GM15510 (cell line): ENCODE data around the gene BORCS8.

ENCODE experiments used
- POLR2A ChIP-seq: IDR thresholded peaks from 3 replicates; pipeline ENCODE4 v1.6.1; 2011; ENCODE audit warnings: borderline replicate concordance; ENCODE audit not compliant: insufficient read length; ENCODE audit errors: extremely low read depth

The BORCS8 gene

GRCh38 chr19:19223636-19224035 lies 31.7 kb upstream of the BORCS8 start:
- no peak for TF ChIP-seq POLR2A

- no peak for TF ChIP-seq POLR2A
Observed at GRCh38 chr19:19223060-19223459, 31.1 kb upstream of the BORCS8 start.

GRCh38 chr19:19218911-19219310 lies 27.0 kb upstream of the BORCS8 start:
- no peak for TF ChIP-seq POLR2A

GRCh38 chr19:19217099-19217498 lies 25.1 kb upstream of the BORCS8 start:
- no peak for TF ChIP-seq POLR2A

GRCh38 chr19:19215792-19216191 lies 23.8 kb upstream of the BORCS8 start:
- TF ChIP-seq POLR2A: no peak

- no peak for TF ChIP-seq POLR2A
Observed at GRCh38 chr19:19214892-19215291, 22.9 kb upstream of the BORCS8 start.

GRCh38 chr19:19214159-19214490 lies 22.2 kb upstream of the BORCS8 start:
- TF ChIP-seq POLR2A: no peak

GRCh38 chr19:19213426-19214158 lies 21.6 kb upstream of the BORCS8 start:
- no peak for TF ChIP-seq POLR2A

GRCh38 chr19:19212916-19213315 lies 21.0 kb upstream of the BORCS8 start:
- TF ChIP-seq POLR2A: no peak

- TF ChIP-seq POLR2A: no peak
Observed at GRCh38 chr19:19211499-19212420, 19.8 kb upstream of the BORCS8 start, which contains the start of gene NCAN. Gene NCAN, plus strand, starts transcription at chr19:19211958. Its CDS starts 4,996 bp downstream, at chr19:19216954.

GRCh38 chr19:19209372-19209771 lies 17.4 kb upstream of the BORCS8 start:
- no peak for TF ChIP-seq POLR2A

GRCh38 chr19:19207637-19208572 lies 16.0 kb upstream of the BORCS8 start:
- TF ChIP-seq POLR2A: no peak

GRCh38 chr19:19206938-19207337 lies 15.0 kb upstream of the BORCS8 start:
- TF ChIP-seq POLR2A: no peak

- no peak for TF ChIP-seq POLR2A
Observed at GRCh38 chr19:19205416-19206410, 13.8 kb upstream of the BORCS8 start.

- no peak for TF ChIP-seq POLR2A
Observed at GRCh38 chr19:19204181-19204580, 12.2 kb upstream of the BORCS8 start.
